ENCODE data around the gene BHLHE40.

GRCh38 chr3:4963669-4964570 lies 15.3 kb upstream of the BHLHE40 start:
- no peak for TF ChIP-seq CTCF (conservative IDR thresholded peaks at IDR 0.05; ENCODE audit: low read depth, low read length)
- no peak for TF ChIP-seq EZH2 (IDR thresholded peaks at IDR 0.05; ENCODE audit: borderline replicate concordance, low read depth, low read length, poor library complexity, severe bottlenecking)
